Thymus (tissue), 11 donors: ENCODE measurements around the gene NUDT22. TPM values are rescaled to one million over a fixed set of nuclear protein-coding genes. Genes with fewer than 3 reads are reported as not detected.

ENCODE experiments used
- DNase-seq, 9 donors: peaks; one replicate each; pipeline ENCODE4 v3.0.0-alpha.2; 2013; ENCODE audit warnings: low spot score in 9 of 9, low read depth in 6 of 9, missing footprints in 1 of 9
- H3K27ac ChIP-seq, 2 donors: one replicate each; pipeline ENCODE4 v1.5.1; 2013; ENCODE audit warnings: control low read depth in 1 of 2, low read depth in 1 of 2, low read length in 1 of 2, mild to moderate bottlenecking in 1 of 2, moderate library complexity in 1 of 2
- H3K27me3 ChIP-seq, 2 donors: one replicate each; pipeline ENCODE4 v1.5.1; 2013; ENCODE audit warnings: low read length in 1 of 2; ENCODE audit not compliant: control insufficient read depth in 2 of 2, insufficient read depth in 1 of 2
- H3K36me3 ChIP-seq, 2 donors: one replicate each; pipeline ENCODE4 v1.5.1; 2013; ENCODE audit warnings: low read length in 1 of 2, mild to moderate bottlenecking in 1 of 2, moderate library complexity in 1 of 2; ENCODE audit not compliant: control insufficient read depth in 2 of 2, insufficient read depth in 2 of 2
- H3K4me1 ChIP-seq, 2 donors: one replicate each; pipeline ENCODE4 v1.5.1; 2013; ENCODE audit warnings: low read length in 2 of 2; ENCODE audit not compliant: control insufficient read depth in 2 of 2, insufficient read depth in 2 of 2
- H3K4me3 ChIP-seq, 2 donors: one replicate each; pipeline ENCODE4 v1.5.1; 2013; ENCODE audit warnings: low read length in 2 of 2, control low read depth in 1 of 2, mild to moderate bottlenecking in 1 of 2
- H3K9me3 ChIP-seq, 2 donors: one replicate each; pipeline ENCODE4 v1.5.1; 2013; ENCODE audit warnings: low read length in 1 of 2, mild to moderate bottlenecking in 1 of 2; ENCODE audit not compliant: control insufficient read depth in 2 of 2, insufficient read depth in 1 of 2
- WGBS: extraction: QIAGEN DNeasy Blood & Tissue Kit; methylation state at CpG from one replicate; pipeline ENCODE4 v1.1.7; 2013; 5-methylcytosine and 5-hydroxymethylcytosine counted together
- polyA plus RNA-seq: library from polyadenylated mRNA; stranded (reverse); fragments of 200-250 nt; gene quantifications from one replicate; pipeline ENCODE4 v1.2.3, GENCODE V29; 2013
- total RNA-seq: library from RNA; stranded (reverse); fragments of 120-200 nt; gene quantifications from one replicate; pipeline ENCODE4 v1.2.4, GENCODE V29; 2013
- donor health status: healthy.

NUDT22 gene
- total and polyA plus RNA-seq, 2 donors, result 48.7 to 93.2 TPM

GRCh38 chr11:64185175-64185692, 40.8 kb upstream of the NUDT22 start:
- DNase-seq, result peak in 1 of 9 donors; percentile 53
- H3K4me3 ChIP-seq, result peak overlapping the region; percentile 74 to 90

DNA sequence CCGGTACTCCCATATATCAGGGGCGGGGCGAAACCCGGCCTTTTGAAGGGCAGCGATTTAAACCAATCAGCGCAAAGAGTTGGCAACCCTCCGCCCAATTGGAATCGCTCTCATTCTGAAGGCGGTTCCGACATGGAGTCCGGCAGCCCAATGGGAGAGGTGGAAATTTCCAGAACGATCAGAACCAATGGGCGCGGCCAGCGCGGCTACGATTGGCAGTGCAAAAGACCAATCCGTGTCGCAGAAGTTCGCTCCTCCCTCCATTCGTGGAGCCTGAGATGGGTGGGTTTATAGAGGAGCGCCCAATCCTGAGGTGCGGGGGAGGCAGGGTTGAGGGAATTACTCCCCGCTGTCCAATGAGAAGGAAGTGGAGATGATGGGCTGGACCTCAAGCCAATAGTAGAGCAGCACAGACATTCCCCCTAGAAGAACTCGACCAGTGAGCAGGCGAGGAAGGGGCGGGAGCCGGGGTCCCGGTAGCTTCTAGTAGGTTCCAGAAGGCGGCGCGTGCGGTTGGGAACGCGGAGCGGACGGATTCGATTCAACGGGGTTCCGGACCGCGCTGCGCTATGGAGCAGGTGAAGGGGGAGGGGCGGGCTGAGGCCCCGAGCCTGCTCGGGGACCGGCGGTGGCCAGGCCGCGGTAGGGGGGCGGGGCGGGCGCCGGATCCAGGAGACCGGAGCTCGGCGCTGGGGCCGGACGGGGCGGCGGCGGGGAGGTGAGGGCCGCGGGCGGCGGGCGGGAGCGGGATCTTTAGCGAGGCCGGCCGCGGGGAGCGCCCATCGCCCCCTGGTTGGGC, 40.2 kb upstream of the NUDT22 start, which contains the start of gene STIP1:
TSS of gene STIP1 (plus strand) at position 479 of the 799 bp plus-strand sequence. CDS start at position 570, 91 bp downstream.
- H3K4me3 ChIP-seq, result peak within 1 kb of the TSS; percentile 74 to 90
- no peaks in the 10 kb centered on the region for H3K27me3 ChIP-seq
- no peaks in the 10 kb centered on the region for H3K9me3 ChIP-seq
- DNase-seq, result peak; percentile 97 to 100 (median 99)
- peaks cover 14 to 40% of the 10 kb centered on the region in 2 donors for H3K4me1 ChIP-seq
- WGBS, result under 1% methylated on average over 73 of the region's 74 CpGs
- H3K36me3 ChIP-seq, result peaks cover 0 to 2% of the 10 kb centered on the region in 2 donors
- H3K27ac ChIP-seq, result peak within 1 kb of the TSS; percentile 83 to 95

More at GRCh38 chr11:64185175-64185692, 40.8 kb upstream of the NUDT22 start:
- under 1% methylated on average over 52 of the region's 52 CpGs for WGBS
- Histone ChIP-seq H3K36me3 (no peaks in the 10 kb centered on the region), H3K27me3 (no peaks in the 10 kb centered on the region), H3K27ac (peak overlapping the region; percentile 83 to 95), H3K4me1 (peaks cover 14 to 42% of the 10 kb centered on the region in 2 donors), H3K9me3 (no peaks in the 10 kb centered on the region)

GRCh38 chr11:64186492-64187165, 39.4 kb upstream of the NUDT22 start:
- WGBS, result 2% methylated on average over 48 of the region's 48 CpGs

DNA sequence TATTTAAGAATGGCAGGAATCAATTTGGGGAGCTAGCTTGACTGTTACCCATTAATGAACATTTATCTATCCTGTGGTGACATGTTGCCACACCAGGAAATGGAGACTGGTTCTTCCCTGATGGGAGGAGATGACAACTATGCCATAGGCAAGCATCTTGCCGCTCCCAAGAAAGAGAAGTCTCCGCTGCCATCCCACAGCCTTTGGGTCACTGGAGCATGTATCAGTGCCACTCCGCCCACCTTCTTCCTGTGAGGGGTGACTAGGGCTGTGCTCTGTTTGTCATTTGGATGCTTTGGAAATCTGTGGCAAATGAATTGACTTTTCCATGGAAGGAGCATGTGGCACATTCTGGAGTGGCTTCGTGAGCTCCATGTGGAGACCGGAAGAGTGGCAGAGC, 33.6 kb upstream of the NUDT22 start:
- Histone ChIP-seq H3K4me1 (peaks cover 5 to 16% of the 10 kb centered on the region in 2 donors), H3K9me3 (no peaks in the 10 kb centered on the region), H3K4me3 (no peak overlapping the region), H3K36me3 (peaks cover 54 to 59% of the 10 kb centered on the region in 2 donors), H3K27me3 (no peaks in the 10 kb centered on the region), H3K27ac (no peak overlapping the region)
- DNase-seq, result no peak
- whole genome bisulfite sequencing, result 99% methylated on average over 5 of the region's 5 CpGs

More at GRCh38 chr11:64186492-64187165, 39.4 kb upstream of the NUDT22 start:
- DNase-seq, result peak in 3 of 9 donors; percentile 34 to 59 (median 38)
- H3K9me3 ChIP-seq, result no peaks in the 10 kb centered on the region
- no peak overlapping the region for H3K4me3 ChIP-seq
- peaks cover under 1 to 4% of the 10 kb centered on the region in 2 donors for H3K36me3 ChIP-seq
- H3K27ac ChIP-seq, result peak overlapping the region in 1 of 2 donors; percentile 46
- H3K27me3 ChIP-seq, result no peaks in the 10 kb centered on the region
- H3K4me1 ChIP-seq, result peaks cover 11 to 33% of the 10 kb centered on the region in 2 donors

- Histone ChIP-seq H3K36me3 (peaks cover 87 to 92% of the 10 kb centered on the region in 2 donors), H3K4me3 (no peak overlapping the region), H3K27me3 (no peaks in the 10 kb centered on the region), H3K9me3 (no peaks in the 10 kb centered on the region), H3K4me1 (no peaks in the 10 kb centered on the region), H3K27ac (no peak overlapping the region)
- WGBS, result 93% methylated on average over 9 of the region's 9 CpGs
- no peak for DNase-seq
Observed at GRCh38 chr11:64196626-64197025, 29.4 kb upstream of the NUDT22 start.

DNA sequence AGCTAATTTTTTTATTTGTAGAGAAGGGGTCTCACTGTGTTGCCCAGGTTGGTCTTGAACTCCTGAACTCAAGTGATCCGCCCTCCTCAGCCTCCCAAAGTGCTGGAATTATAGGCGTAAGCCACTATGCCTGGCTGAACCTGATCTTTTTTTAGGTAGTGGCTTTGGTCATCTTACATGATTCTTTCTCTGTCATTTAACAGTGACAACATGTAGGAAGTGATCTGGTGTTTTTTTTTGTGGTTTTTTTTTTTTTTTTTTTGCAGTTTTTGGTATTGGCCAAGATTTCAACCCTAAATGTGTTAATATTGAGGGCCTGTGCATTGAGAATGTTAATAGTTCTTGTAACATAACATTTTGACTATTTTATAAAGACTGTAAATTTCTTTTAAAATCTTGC, 27.6 kb upstream of the NUDT22 start:
- no peaks in the 10 kb centered on the region for H3K9me3 ChIP-seq
- no peak overlapping the region for H3K4me3 ChIP-seq
- H3K27ac ChIP-seq, result no peak overlapping the region
- H3K4me1 ChIP-seq, result peaks cover 0 to 1% of the 10 kb centered on the region in 2 donors
- peaks cover 88 to 94% of the 10 kb centered on the region in 2 donors for H3K36me3 ChIP-seq
- no peaks in the 10 kb centered on the region for H3K27me3 ChIP-seq
- no peak for DNase-seq
- 100% methylated on average over 2 of the region's 2 CpGs for WGBS

GRCh38 chr11:64201543-64201942, 24.5 kb upstream of the NUDT22 start:
- Histone ChIP-seq H3K9me3 (peaks cover 0 to 6% of the 10 kb centered on the region in 2 donors), H3K4me3 (no peak overlapping the region), H3K27me3 (no peaks in the 10 kb centered on the region), H3K27ac (no peak overlapping the region), H3K4me1 (peaks cover 8 to 26% of the 10 kb centered on the region in 2 donors), H3K36me3 (peaks cover 71 to 83% of the 10 kb centered on the region in 2 donors)
- no peak for DNase-seq
- 95% methylated on average over 3 of the region's 3 CpGs for WGBS

- 99% methylated on average over 9 of the region's 9 CpGs for WGBS
- Histone ChIP-seq H3K4me1 (peaks cover 8 to 39% of the 10 kb centered on the region in 2 donors), H3K27me3 (no peaks in the 10 kb centered on the region), H3K9me3 (peaks cover 0 to 6% of the 10 kb centered on the region in 2 donors), H3K4me3 (no peak overlapping the region), H3K27ac (no peak overlapping the region), H3K36me3 (peaks cover 56 to 69% of the 10 kb centered on the region in 2 donors)
- no peak for DNase-seq
Observed at GRCh38 chr11:64202992-64203391, 23.1 kb upstream of the NUDT22 start.
